Neural cell (in vitro differentiated cells): ENCODE results near the gene GLT8D2.

Experiments
- EP300 ChIP-seq: fragments of 450-650 bp; conservative IDR thresholded peaks from 2 replicates; pipeline ENCODE4 v1.6.1; 2014; ENCODE audit warnings: antibody characterized with exemption, mild to moderate bottlenecking, moderate library complexity; ENCODE audit not compliant: poor library complexity, severe bottlenecking
- TF ChIP-seq, protein P1 (sequence below): fragments of 450-650 bp; IDR thresholded peaks from 2 replicates; pipeline ENCODE4 v1.5.1; 2014; ENCODE audit warnings: antibody characterized with exemption, mild to moderate bottlenecking, moderate library complexity; ENCODE audit not compliant: poor library complexity, severe bottlenecking
- TF ChIP-seq, protein P2 (sequence below): IDR thresholded peaks from 2 replicates; pipeline ENCODE4 v1.6.1; 2012; ENCODE audit warnings: borderline replicate concordance

DNA sequence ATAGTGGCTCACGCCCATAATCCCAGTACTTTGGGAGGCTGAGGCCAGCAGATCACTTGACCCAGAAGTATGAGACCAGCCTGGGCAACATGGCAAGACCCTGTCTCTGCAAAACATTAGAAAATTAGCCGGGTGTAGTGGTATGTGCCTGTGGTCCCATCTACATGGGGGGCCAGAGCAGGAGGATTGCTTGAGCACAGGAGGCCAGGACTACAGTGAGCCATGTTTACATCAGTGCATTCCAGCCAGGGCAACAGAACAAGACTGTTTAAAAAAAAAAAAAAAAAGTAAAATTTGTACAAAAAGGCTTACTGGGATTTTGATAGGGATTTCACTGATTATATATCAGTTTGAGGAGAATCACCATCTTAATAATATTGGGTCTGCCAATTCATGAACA is 22.1 kb upstream of the GLT8D2 start:
- TF ChIP-seq EP300 = no peak
- TF ChIP-seq, protein P1, sequence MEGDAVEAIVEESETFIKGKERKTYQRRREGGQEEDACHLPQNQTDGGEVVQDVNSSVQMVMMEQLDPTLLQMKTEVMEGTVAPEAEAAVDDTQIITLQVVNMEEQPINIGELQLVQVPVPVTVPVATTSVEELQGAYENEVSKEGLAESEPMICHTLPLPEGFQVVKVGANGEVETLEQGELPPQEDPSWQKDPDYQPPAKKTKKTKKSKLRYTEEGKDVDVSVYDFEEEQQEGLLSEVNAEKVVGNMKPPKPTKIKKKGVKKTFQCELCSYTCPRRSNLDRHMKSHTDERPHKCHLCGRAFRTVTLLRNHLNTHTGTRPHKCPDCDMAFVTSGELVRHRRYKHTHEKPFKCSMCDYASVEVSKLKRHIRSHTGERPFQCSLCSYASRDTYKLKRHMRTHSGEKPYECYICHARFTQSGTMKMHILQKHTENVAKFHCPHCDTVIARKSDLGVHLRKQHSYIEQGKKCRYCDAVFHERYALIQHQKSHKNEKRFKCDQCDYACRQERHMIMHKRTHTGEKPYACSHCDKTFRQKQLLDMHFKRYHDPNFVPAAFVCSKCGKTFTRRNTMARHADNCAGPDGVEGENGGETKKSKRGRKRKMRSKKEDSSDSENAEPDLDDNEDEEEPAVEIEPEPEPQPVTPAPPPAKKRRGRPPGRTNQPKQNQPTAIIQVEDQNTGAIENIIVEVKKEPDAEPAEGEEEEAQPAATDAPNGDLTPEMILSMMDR = no peak
- TF ChIP-seq, protein P2, sequence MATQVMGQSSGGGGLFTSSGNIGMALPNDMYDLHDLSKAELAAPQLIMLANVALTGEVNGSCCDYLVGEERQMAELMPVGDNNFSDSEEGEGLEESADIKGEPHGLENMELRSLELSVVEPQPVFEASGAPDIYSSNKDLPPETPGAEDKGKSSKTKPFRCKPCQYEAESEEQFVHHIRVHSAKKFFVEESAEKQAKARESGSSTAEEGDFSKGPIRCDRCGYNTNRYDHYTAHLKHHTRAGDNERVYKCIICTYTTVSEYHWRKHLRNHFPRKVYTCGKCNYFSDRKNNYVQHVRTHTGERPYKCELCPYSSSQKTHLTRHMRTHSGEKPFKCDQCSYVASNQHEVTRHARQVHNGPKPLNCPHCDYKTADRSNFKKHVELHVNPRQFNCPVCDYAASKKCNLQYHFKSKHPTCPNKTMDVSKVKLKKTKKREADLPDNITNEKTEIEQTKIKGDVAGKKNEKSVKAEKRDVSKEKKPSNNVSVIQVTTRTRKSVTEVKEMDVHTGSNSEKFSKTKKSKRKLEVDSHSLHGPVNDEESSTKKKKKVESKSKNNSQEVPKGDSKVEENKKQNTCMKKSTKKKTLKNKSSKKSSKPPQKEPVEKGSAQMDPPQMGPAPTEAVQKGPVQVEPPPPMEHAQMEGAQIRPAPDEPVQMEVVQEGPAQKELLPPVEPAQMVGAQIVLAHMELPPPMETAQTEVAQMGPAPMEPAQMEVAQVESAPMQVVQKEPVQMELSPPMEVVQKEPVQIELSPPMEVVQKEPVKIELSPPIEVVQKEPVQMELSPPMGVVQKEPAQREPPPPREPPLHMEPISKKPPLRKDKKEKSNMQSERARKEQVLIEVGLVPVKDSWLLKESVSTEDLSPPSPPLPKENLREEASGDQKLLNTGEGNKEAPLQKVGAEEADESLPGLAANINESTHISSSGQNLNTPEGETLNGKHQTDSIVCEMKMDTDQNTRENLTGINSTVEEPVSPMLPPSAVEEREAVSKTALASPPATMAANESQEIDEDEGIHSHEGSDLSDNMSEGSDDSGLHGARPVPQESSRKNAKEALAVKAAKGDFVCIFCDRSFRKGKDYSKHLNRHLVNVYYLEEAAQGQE = no peak
